Hematopoietic multipotent progenitor cell treated with erythropoietin and hydrocortisone succinate and interleukin-3 and kit ligand, for 17 days (in vitro differentiated cells): Measurements from ENCODE around the gene DGKZ.
A peak's percentile ranks its signal among the peaks of the same experiment; 100 is the strongest.

Experiments
- DNase-seq: peaks from one replicate; pipeline ENCODE4 v3.0.0-alpha.2; 2015; ENCODE audit warnings: low spot score

The DGKZ gene

DNA sequence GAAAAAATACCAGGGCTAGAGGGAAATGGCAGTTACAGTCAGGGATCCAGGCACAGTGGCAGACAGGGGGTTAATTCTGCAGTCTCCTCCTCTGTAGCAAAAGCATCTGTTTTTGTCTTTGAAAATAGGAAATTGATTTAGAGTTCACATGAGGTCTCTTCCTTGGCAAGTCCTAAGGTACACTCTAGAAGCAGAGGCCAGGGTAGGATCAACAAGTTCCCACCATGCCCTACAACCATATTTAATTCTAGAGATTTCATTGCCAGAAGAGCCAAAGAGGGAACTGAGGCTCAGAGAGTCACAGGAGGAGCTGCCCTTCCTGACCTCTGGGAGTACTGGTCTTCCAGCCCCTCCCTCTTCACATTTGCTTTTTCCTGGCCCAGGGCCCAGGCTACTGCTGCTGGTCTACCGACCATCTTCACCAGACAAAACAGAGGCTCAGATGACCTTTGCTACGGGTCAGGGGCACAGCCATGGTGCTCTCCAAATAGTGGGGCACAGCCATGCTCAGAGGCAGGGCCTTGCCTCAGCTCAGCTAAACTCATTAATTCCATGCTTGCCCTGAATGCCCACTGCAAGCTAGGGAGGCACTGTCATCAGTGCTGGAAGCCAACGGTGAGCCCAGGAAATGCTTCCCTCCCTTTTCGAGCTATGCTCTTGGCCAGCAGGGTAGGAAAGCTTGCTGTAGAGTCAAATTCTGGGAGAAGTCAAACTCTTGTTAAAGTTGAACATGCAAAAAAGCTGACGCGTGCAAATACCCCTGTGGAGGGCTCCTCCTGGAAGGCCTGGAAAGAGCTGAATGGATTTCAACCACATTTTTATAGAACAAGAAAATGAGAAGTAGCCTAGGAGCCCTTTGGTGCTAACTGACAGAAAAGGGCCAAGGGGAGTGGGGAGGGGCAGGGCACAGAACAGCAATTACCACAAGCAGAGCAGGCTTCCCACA lies 56.0 kb downstream of the DGKZ start:
- no peak for DNase-seq

DNA sequence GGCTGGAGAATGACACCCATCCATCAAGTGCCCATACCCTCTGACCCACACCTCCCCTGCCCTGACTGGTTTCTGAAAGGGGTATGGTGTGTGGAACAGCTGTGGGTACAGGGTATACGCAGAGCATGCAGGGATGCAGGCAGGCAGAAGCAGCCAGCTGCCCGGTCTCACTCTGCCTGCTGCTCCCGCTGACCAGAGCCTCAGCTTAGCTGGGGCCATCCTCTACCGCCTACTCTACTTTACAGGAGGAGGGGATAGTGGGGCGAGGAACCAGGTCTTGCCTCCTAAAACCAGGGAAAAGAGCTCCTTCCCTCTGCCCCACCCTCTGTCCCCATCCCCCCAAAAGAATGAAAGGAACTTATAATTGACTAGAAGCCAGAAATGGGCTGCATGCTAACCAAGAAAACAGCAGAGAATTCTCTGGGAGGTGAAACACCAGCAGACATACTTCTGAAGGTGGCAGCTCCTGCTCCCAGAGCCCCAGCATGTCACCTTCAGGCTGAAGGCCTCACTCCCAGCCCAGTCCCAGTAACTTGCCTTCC lies 57.3 kb downstream of the DGKZ start:
- no peak for DNase-seq

DNA sequence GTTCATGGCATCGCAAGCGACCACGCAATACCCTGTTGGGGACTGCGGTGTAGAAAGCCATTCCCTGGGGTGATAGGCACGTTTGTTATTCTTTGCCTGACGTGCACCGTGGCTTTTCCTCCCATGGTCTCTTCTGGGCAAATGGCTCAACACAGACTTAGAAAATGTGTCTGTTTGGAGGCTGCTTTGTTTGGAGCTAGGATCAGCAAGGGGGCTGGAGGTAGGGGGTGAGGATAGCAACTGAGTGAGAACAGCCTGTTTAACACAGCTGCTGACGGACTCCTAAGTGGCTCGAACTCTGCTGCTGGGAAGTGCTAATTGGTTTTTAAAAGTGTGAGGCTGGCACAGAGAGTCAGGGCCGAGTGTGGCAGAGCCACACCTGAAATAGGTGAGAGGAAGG lies 60.4 kb downstream of the DGKZ start:
- DNase-seq, result no peak

DNA sequence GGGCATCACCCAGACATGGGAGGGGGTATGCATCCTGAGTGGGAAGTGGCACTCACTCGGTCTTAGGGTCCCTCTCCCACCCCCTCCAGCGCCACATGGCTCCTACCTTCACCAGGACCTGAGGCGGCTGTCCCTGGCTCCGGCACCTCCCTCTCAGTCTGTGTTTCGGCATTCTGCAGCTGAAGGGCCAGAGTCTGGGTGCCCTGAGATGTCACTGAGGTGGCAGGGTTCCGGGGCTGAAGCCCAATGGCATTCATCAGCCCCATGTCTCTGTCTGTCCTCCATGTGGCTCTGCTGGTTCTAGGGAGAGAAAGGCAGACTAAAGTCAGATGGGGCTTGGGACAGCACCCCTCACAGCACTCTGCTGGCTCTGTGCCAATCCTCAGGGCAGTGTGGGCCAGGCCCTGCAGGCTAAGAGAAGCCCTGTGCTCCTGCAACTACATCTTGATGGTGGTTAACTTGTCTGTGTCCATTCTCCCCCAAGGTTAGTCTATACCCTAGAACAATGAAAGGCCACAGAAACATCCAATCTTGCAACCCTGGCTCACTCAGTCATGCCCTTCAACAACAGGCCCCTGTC lies 61.2 kb downstream of the DGKZ start:
- no peak for DNase-seq

DNA sequence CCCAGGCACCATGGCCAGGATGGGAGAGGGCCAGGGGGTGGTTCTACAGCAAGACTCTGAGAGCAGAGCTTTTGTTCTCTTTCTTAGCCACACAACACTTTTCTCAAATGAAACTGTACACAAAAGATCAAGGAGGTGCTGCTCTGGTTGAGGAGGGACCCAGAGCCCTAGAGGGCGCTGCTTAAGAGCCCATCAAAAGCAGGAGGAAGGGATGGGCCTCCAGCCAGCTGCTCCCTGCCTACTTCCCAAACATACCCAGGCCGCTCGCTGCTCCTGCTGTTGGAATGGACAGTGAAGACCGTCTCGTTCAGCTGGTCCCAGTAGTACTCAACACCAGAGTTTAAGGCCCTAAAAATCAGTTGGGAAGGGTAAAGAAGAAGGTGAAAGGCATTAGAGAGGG lies 62.8 kb downstream of the DGKZ start:
- DNase-seq, result no peak

DNA sequence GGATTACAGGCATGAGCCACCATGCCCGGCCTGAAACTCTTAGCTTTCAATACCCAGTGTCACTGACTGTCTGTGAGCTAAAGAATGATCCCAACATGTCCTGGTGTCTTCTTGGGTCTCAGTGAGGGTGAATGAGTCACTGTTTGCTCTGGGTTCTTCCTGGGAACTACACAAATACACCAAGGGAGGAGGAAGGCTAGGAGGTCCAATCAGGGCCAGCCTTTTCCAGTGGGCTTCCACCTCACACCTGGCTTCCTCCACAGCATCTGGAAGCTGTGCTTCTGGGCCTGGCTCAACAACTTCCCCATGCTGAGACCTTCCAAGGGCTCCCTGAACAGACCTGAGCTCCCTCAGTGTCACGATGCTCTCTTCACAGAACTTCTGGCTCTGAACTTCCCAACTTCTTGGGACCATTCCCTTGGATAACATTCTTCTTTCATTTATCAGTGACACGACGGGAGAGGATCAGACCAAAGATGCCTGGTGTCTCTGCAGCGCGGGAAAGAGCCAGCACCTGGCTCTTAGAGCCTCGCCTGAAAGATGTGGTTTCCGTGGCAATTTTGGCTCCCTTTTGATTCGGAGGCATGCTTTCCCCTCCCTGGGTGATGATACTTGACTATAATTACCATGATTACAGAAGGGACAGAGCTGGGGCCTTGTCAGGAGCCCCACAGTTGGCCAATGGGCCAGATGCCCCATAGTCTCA lies 66.7 kb downstream of the DGKZ start:
- DNase-seq, result no peak

DNA sequence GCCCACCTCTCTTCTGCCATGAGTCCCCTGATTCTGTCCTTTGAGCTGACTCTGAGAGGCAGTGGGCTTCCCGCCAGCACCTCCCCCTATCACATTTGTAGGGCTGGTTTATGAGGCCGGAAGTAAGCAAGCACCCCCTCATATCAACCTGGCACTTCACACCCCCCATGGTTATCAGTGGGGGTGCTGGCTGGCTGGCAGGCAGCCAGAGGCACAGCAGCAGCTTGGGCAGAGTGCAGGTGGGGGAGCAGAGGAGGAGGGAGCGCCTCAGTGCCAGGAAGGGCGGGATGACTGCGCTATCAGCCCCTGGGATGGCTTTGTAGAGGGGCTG lies 67.2 kb downstream of the DGKZ start:
- DNase-seq, result peak; percentile 25

DNA sequence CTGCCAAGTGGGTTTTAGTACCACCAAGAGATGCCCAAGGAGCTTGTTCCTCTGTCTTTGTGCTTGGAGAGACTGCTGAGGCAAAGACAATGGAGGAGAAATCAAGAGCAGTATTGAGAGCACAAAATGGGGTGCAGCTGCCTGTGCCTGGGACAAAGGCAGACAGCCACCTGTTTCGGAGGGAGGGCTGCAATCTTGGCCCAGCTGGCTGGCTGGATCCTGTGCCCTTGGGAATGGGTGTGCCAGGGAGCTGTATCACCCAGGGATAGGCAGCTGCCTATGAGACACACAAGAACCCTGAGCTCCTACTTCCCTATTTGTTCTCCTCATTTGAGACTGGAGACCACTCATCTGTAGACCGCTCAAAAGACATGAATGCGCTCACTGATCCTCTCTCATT lies 67.6 kb downstream of the DGKZ start:
- no peak for DNase-seq

DNA sequence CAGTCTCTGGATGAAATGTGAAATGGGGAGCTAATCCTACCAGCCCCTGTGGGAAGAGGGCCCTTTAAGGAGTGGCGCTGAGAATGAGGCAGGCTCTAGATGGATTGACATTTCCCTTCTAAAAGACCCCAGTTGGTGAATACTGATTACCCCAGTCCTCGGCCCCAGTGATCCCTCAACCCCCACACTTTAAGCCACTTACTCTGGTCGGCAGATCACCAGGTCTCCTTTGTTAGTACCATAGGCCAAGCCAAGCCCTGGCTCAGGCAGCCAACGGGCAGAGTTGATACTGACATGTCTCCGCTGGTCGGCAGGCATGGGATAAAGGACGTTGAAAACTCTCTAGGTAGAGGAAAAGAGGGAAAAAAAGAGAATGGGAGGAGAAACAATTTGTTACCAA lies 70.4 kb downstream of the DGKZ start:
- DNase-seq, result no peak

DNA sequence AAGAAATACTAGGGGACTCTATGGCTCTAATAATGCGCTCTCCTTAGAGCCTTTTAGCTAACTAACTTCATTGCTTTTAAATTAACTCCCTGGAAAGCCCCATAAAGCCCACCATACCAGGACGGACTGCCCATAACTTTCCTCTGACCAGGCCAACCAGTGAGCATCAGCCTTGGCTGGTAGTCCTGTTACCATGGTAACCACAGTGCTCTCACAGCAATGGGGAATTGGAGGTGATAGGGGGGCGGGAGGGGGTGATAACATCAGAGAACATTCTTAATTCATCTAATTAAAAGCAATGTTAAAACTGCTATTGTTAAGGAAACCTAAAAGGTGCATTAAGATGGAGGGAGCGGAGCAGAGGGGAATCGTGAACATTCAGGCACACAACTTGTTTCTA lies 71.5 kb downstream of the DGKZ start:
- no peak for DNase-seq

DNA sequence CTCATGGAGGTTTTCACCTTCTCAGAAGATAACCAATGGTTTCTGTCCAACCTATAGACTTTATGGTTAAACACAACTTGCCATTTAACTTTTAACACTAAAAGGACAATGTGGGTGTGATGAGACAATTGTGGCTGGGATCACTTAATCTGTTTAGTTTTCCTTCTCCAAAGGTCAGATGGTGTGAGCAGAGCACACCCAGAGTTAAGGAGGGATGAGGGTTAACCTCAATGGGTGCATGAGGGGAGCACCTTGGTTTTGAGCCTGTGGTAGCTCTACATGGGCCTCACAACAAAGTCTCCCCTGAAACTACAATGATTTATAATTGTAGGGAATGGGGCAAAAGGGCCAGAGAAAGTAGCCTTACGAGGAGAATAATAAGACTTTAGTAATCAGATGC lies 73.2 kb downstream of the DGKZ start:
- no peak for DNase-seq

DNA sequence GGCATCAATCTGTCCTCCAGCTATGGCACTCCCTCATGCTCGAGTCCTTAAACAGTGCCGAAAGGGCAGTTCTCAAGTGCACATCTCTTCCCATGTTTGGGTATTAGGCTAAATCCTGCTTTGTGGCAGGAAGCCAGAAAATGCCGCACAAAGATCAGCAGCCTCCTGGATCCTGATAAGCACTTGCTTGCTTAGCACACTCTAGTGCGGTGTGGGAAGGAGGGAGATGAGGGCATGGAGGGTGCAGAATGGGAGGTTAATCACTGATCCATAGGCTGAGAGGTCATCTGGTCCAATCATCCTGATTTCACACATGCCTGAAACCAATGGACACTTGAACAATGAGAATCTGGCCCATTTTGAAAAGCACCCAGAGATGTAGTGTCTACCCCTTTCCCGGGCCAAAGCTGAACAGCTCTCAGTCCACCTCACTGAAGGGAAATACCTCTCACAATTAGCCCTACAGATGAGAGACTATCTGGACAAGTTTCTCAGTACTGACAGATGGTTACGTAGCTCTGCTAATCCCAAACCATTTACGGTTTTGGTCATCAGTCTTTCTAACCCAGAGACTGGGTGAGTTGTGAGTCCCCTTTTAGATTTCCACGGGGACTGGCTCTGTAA lies 74.1 kb downstream of the DGKZ start:
- no peak for DNase-seq

DNA sequence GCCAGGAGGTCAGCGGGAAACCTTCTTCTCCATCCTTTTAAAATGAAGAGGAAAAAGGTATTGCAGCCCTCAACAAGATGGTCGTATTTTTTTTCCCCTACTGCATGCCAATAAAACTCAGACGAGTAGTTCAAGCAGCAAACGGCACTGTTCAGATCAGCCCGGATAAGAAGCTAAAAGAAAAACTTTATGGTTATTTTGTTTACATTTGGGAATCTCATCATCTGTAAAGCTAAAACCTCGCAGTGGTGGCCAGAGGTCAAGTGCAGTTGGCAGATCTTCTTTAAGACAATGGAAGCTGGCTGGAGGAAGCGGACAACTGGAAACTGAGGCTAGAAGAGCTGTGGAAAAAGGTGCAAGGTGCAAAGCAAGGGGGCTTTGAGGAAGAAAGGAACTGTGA lies 75.3 kb downstream of the DGKZ start:
- no peak for DNase-seq

DNA sequence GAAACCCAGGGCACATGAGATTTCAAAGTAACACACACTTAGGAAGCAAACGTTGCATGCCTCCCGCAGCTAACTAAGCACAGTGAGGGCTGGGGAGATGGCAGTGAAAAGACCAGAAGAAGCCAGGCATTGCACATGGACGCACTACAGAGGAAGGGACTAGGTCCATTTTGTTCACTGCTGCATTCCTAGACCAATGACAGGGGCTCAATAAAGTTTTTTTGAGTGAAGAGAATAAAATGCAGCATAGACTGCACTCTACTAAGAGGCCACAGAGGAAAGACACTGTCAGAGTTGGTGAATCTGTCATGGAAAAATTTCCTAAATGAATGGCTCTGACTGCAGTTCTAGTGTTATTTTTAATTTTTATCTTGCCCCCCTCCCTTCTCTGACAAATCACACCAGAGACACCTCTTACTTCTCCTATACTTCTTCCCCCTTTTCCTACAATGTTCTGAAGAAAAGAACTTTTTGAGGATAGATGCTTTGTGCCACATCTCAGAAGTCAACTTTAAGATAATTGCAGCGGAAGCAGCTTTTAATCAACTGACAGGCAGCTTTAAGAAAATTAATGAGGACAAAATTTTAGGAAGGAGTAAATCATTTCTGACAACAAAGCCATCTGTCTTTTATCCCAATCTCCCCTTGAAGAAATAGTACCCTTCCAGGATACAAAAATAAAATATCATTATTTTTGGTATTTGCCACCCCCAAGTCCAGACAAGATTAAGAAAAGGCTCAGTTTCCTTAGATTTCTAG lies 79.1 kb downstream of the DGKZ start:
- DNase-seq, result no peak

DNA sequence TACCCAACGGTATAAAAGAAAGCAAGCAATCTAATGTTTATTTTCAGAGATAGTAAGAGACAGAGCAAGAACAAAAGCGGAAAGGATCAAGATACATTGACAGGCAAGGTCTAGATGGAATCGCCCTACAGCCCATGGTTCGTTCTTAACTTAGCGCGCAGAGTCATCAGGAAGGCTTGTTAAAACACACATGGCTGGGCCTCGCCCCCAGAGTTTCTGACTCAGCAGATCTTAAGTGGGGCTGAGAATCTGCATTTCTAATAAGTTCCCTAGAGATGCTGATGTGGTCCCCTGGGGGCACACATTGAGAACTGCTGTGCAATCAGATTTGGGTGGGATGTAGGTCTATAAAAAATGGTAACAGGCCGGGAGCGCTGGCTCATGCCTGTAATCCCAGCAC lies 80.1 kb downstream of the DGKZ start:
- no peak for DNase-seq

DNA sequence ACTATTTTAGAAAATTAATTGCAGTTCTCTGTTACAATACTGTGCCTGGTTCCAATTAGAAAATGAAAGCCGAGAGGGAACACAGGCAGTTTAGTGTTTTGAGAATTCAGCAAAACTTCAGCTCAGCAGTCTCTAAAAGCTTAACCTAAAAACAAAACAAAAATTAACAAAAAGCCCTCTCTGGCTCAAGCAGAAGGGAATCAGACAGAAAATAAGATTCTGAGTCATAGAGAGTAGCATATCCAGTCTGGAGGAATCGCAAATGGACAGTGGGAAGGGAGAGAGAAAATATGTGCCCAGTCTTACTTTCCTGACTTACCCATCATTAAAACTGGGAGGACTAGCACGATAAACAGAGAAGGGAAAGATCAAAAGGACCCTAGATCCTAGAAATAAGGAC lies 82.5 kb downstream of the DGKZ start:
- DNase-seq, result no peak
